ENCODE measurements around the gene EXOG. TPM values are rescaled to one million over a fixed set of nuclear protein-coding genes. Genes with fewer than 3 reads are reported as not detected.
"Not testable (repeated sequence)": the region's sequence is repeated elsewhere in the genome, so short reads cannot be mapped to it uniquely, and the experiment has no call there.

Gene EXOG
- total RNA-seq, 1 experiment from 2014 or later: 12.6 TPM

- DNase-seq (ENCODE audit: low read depth): no peak
Measured at GRCh38 chr3:38563886-38564270, 67.7 kb downstream of the EXOG start.

GRCh38 chr3:38564631-38565338 is 68.6 kb downstream of the EXOG start:
- no peak for DNase-seq (ENCODE audit: low read depth)

- DNase-seq (ENCODE audit: low read depth): no peak
Measured at GRCh38 chr3:38565339-38566214, 69.4 kb downstream of the EXOG start.

GRCh38 chr3:38566215-38566528 is 70.0 kb downstream of the EXOG start:
- DNase-seq (ENCODE audit: low read depth): no peak

GRCh38 chr3:38566794-38567193 is 70.7 kb downstream of the EXOG start:
- not testable (repeated sequence) for DNase-seq (ENCODE audit: low read depth)

- no peak for DNase-seq (ENCODE audit: low read depth)
Measured at GRCh38 chr3:38567498-38567897, 71.4 kb downstream of the EXOG start.

GRCh38 chr3:38573111-38573510 is 77.0 kb downstream of the EXOG start:
- no peak for DNase-seq (ENCODE audit: low read depth)

GRCh38 chr3:38573556-38573955 is 77.4 kb downstream of the EXOG start:
- no peak for DNase-seq (ENCODE audit: low read depth)

- DNase-seq (ENCODE audit: low read depth): no peak
Measured at GRCh38 chr3:38574411-38575278, 78.5 kb downstream of the EXOG start.

- no peak for DNase-seq (ENCODE audit: low read depth)
Measured at GRCh38 chr3:38575279-38575843, 79.2 kb downstream of the EXOG start.

Other genes with a start within 250 kb of the EXOG start
- gene SLC22A13, start 230.5 kb upstream of the EXOG start, total RNA-seq (2014; rRNA removed; shearing (Covaris generic)): 0.91 TPM in 1 of 2 replicates, not detected in the other
- 0.39 TPM in 1 of 2 replicates, not detected in the other for gene SLC22A14, start 214.0 kb upstream of the EXOG start, total RNA-seq (2014; rRNA removed; shearing (Covaris generic))
- 2.1 and 2.5 TPM in 2 replicates for gene XYLB, start 149.6 kb upstream of the EXOG start, total RNA-seq (2014; rRNA removed; shearing (Covaris generic))
- gene ACVR2B, start 42.5 kb upstream of the EXOG start, total RNA-seq (2014; rRNA removed; shearing (Covaris generic)): 2.9 and 3.7 TPM in 2 replicates
- 0.17 and 0.45 TPM in 2 replicates for gene SCN5A, start 153.3 kb downstream of the EXOG start, total RNA-seq (2014; rRNA removed; shearing (Covaris generic))